Stimulated activated CD4-positive, alpha-beta T cell treated with anti-CD3 and anti-CD28 coated beads, Interleukin-4, amount 100 ng/mL, for 48 hours (primary cell): ENCODE data around the gene GNPDA2.

ENCODE experiments used
- DNase-seq, 2 donors: peaks; one replicate each; pipeline ENCODE4 v3.0.0-alpha.2; 2020; ENCODE audit warnings: low read depth in 2 of 2

GNPDA2 gene

GRCh38 chr4:44679060-44679459 is 47.3 kb downstream of the GNPDA2 start:
- no peak for DNase-seq

- DNase-seq, result peak; percentile 73 to 83
Measured at GRCh38 chr4:44678094-44679041, 48.0 kb downstream of the GNPDA2 start, which contains the start of gene GUF1. Gene GUF1 (plus strand): TSS chr4:44678420. CDS start chr4:44678623, 203 bp downstream.

GRCh38 chr4:44675366-44675765 is 51.0 kb downstream of the GNPDA2 start:
- no peak for DNase-seq

- DNase-seq, result no peak
Measured at GRCh38 chr4:44674471-44674870, 51.9 kb downstream of the GNPDA2 start.

GRCh38 chr4:44671636-44672035 is 54.7 kb downstream of the GNPDA2 start:
- DNase-seq, result no peak

GRCh38 chr4:44670506-44671199 is 55.7 kb downstream of the GNPDA2 start:
- DNase-seq, result no peak

GRCh38 chr4:44668526-44668925 is 57.8 kb downstream of the GNPDA2 start:
- no peak for DNase-seq

- DNase-seq, result no peak
Measured at GRCh38 chr4:44663539-44664263, 62.7 kb downstream of the GNPDA2 start.

GRCh38 chr4:44662623-44663005 is 63.7 kb downstream of the GNPDA2 start:
- DNase-seq, result no peak

- no peak for DNase-seq
Measured at GRCh38 chr4:44661940-44662622, 64.3 kb downstream of the GNPDA2 start.

- DNase-seq, result no peak
Measured at GRCh38 chr4:44660396-44660795, 66.0 kb downstream of the GNPDA2 start.

- DNase-seq, result no peak
Measured at GRCh38 chr4:44652002-44652401, 74.4 kb downstream of the GNPDA2 start.
